Smooth muscle cell (in vitro differentiated cells): ENCODE results near the gene PCGF3. TPM values are rescaled to one million over a fixed set of nuclear protein-coding genes. Genes with fewer than 3 reads are reported as not detected.
A peak's percentile ranks its signal among the peaks of the same experiment; 100 is the strongest.
"Not testable (repeated sequence)": the region's sequence is repeated elsewhere in the genome, so short reads cannot be mapped to it uniquely, and the experiment has no call there.

Experiments
- DNase-seq: peaks from one replicate; lab custom pipeline; 2025; ENCODE audit not compliant: unreplicated experiment; lab: John Stamatoyannopoulos, UW
- H2AFZ ChIP-seq: fragments of 200-600 bp; sonication (generic); 2 replicates; pipeline ENCODE4 v1.6.0; 2016; ENCODE audit warnings: antibody characterized with exemption, low read depth, mild to moderate bottlenecking
- H3F3A ChIP-seq: fragments of 200-600 bp; sonication (generic); 2 replicates; pipeline ENCODE4 v1.6.0; 2017; ENCODE audit warnings: antibody characterized with exemption, low read depth
- H3K27ac ChIP-seq: fragments of 200-600 bp; sonication (generic); 2 replicates; pipeline ENCODE4 v1.5.1; 2016; ENCODE audit warnings: low read depth, mild to moderate bottlenecking
- H3K27me3 ChIP-seq: fragments of 200-600 bp; sonication (generic); 2 replicates; pipeline ENCODE4 v1.6.1; 2016; ENCODE audit warnings: low read depth, mild to moderate bottlenecking
- H3K36me3 ChIP-seq: fragments of 200-600 bp; sonication (generic); 2 replicates; pipeline ENCODE4 v1.5.1; 2016; ENCODE audit warnings: low read depth
- H3K4me1 ChIP-seq: fragments of 200-600 bp; sonication (generic); 2 replicates; pipeline ENCODE4 v1.5.1; 2016; ENCODE audit warnings: low read depth
- H3K4me2 ChIP-seq: fragments of 200-600 bp; sonication (generic); 2 replicates; pipeline ENCODE4 v1.6.0; 2016; ENCODE audit warnings: mild to moderate bottlenecking
- H3K4me3 ChIP-seq: fragments of 200-600 bp; sonication (generic); 2 replicates; pipeline ENCODE4 v1.5.1; 2016; ENCODE audit warnings: mild to moderate bottlenecking
- H3K79me2 ChIP-seq: fragments of 200-600 bp; sonication (generic); 2 replicates; pipeline ENCODE4 v1.6.0; 2016; ENCODE audit warnings: low read depth, mild to moderate bottlenecking
- H3K9ac ChIP-seq: fragments of 200-600 bp; sonication (generic); 2 replicates; pipeline ENCODE4 v1.6.0; 2016; ENCODE audit warnings: low read depth
- H3K9me3 ChIP-seq: fragments of 200-600 bp; sonication (generic); replicated peaks from 2 replicates; pipeline ENCODE4 v1.5.1; 2016; ENCODE audit warnings: low read depth
- H4K20me1 ChIP-seq: fragments of 200-600 bp; sonication (generic); 2 replicates; pipeline ENCODE4 v1.6.0; 2016; ENCODE audit warnings: low read depth
- CTCF ChIP-seq: fragments of 200-600 bp; sonication (generic); IDR thresholded peaks from 2 replicates; pipeline ENCODE4 v1.5.1; 2017; ENCODE audit warnings: borderline replicate concordance, mild to moderate bottlenecking, antibody characterized with exemption; ENCODE audit not compliant: insufficient read depth, poor library complexity, severe bottlenecking
- WGBS: methylation state at CpG from one replicate; pipeline ENCODE4 v1.1.7; 2016; ENCODE audit warnings: low lambda C conversion rate; 5-methylcytosine and 5-hydroxymethylcytosine counted together
- polyA plus RNA-seq: library from polyadenylated mRNA; unstranded; fragments of >200 nt; fragmentation: Nextera tagmentation; extraction: Ambion mirVana; gene quantifications from 2 replicates; pipeline ENCODE4 v1.2.1, GENCODE V29; 2016
- total RNA-seq: library from RNA; depleted of rRNA; stranded (reverse); fragments of >200 nt; gene quantifications from 2 replicates; pipeline ENCODE4 v1.2.3, GENCODE V29; 2014

The PCGF3 gene
- total and polyA plus RNA-seq, 2 experiments from 2014 or later: 29.6 to 45.4 TPM

DNA sequence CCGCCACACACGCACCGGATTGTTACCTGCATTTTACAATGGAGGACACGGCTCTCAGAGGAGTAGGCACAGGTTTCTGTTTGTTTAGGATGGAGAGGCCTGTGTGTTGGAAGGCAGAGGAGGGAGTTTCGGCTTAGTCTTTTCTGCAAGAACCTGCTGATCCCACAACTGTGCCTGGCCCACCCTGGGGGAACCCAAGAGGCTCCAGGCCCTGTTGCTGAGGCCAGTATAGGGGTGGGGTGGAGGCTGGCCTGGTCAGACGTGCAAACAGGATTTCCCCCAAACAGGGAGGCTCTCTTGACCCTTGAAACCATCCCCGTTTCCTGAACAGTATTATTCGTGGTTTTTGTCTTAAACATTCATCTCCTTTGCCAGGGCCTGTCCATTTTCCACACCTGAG lies 15.9 kb upstream of the PCGF3 start:
- peak overlapping the region; percentile 97 for H3K27ac ChIP-seq
- no peak for TF ChIP-seq CTCF
- peaks cover 10% of the 10 kb centered on the region for H3K4me1 ChIP-seq
- no peaks in the 10 kb centered on the region for H3K27me3 ChIP-seq
- H3F3A ChIP-seq: peaks cover 12% of the 10 kb centered on the region
- peak overlapping the region; percentile 57 for H3K9ac ChIP-seq
- H2AFZ ChIP-seq: peak overlapping the region; percentile 85
- H3K79me2 ChIP-seq: peaks cover 8% of the 10 kb centered on the region
- no peak for DNase-seq
- no peaks in the 10 kb centered on the region for H3K36me3 ChIP-seq
- H3K9me3 ChIP-seq: no peaks in the 10 kb centered on the region
- peak overlapping the region; percentile 91 for H3K4me2 ChIP-seq
- H3K4me3 ChIP-seq: peak overlapping the region; percentile 57
- WGBS: 73% methylated on average over 8 of the region's 8 CpGs
- H4K20me1 ChIP-seq: no peaks in the 10 kb centered on the region

DNA sequence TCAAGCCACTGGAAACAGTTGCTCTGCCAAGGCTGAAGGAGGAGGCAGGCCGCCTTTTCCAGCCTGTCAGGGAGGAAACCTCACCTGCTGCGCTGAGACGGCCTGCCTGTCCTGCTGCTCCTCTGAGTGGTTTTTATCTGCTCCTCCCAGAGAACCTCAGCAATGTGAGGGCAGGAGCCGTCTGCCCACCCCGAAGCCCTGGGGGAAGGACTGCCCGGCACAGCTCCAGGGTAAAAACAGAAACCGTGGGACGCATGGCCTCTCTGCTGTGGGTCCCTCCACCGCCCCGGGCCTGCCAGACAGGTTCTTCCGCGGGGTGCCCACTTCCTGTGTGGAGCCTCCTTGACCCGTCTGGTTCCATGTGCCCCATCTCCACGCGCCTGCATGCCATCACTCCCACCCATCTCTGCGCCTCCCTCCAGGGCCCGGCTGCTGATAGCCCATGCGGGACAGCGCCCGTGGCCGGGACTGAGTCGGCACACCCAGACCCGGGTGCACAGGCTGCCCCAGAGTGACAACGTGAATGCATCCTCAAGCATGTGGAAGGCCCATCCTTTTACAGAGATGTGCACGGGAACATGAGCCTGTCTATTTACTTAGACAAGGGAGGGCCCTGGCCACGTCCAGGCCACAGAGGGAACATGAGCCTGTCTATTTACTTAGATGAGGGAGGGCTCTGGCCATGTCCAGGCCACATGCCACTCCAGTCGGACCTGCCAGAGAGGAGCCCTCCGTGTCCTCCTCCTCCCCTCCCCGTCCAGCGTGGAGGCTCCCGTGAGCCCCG lies 12.7 kb upstream of the PCGF3 start:
- Histone ChIP-seq H3K4me1 (peaks cover 10% of the 10 kb centered on the region), H3K9ac (no peak overlapping the region), H3K4me3 (no peak overlapping the region), H3K9me3 (no peaks in the 10 kb centered on the region), H3K36me3 (no peaks in the 10 kb centered on the region), H4K20me1 (no peaks in the 10 kb centered on the region), H2AFZ (no peak overlapping the region), H3K79me2 (no peaks in the 10 kb centered on the region), H3F3A (peaks cover 6% of the 10 kb centered on the region), H3K4me2 (no peak overlapping the region), H3K27me3 (no peaks in the 10 kb centered on the region), H3K27ac (no peak overlapping the region)
- no peak for TF ChIP-seq CTCF
- no peak for DNase-seq
- 66% methylated on average over 32 of the region's 32 CpGs for WGBS

GRCh38 chr4:694341-694940 lies 11.2 kb upstream of the PCGF3 start:
- H3K36me3 ChIP-seq, H3K27ac ChIP-seq, H4K20me1 ChIP-seq, H3K9me3 ChIP-seq, DNase-seq, H3F3A ChIP-seq, H3K4me2 ChIP-seq, H3K79me2 ChIP-seq, H3K9ac ChIP-seq, H2AFZ ChIP-seq, H3K4me1 ChIP-seq, H3K4me3 ChIP-seq, H3K27me3 ChIP-seq: not testable (repeated sequence)
- WGBS: 80% methylated on average over 12 of the region's 12 CpGs

DNA sequence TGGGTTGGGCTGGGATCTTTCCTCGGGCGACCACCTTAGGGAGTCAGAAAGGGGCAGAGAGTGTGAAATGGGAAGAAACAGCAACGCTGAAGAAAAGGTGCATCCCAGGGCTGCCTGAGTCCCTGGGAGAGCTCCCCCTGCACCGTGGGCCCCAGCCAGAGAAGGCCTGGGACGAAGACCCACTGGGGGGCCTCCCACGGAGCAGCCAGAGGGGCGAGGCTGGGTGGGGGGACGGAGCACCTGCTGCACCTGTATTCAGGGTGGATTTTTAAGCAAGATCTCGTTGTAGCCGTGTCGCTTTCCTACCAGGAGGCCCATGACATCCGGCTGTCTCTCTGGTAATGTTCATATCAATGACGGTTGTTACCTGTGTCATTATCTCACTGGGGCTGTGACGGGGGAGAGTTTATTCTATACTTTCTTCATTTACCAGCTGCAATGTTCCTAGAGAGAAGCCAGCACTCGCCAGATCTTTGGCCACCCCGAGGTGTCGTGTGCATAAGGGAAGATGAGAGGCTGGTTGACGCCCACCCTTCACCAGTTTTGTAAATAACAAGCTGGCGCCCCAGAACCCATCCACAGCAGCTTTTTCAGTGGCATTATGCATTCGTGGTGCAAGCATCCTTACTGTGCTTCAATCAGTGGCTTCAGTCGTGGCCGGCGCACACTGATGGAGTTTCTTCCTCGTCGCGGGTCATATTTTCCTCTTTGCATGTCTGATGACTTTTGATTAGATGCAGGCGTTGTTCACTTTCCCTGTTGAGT lies 5.6 kb upstream of the PCGF3 start:
- no peak for DNase-seq
- no peak overlapping the region for H3K4me2 ChIP-seq
- no peak for TF ChIP-seq CTCF
- no peaks in the 10 kb centered on the region for H3K27me3 ChIP-seq
- no peak overlapping the region for H3K27ac ChIP-seq
- H3K36me3 ChIP-seq: no peaks in the 10 kb centered on the region
- no peaks in the 10 kb centered on the region for H3K79me2 ChIP-seq
- H3K4me1 ChIP-seq: no peaks in the 10 kb centered on the region
- no peak overlapping the region for H3K9ac ChIP-seq
- H3F3A ChIP-seq: no peaks in the 10 kb centered on the region
- no peak overlapping the region for H3K4me3 ChIP-seq
- H3K9me3 ChIP-seq: no peaks in the 10 kb centered on the region
- H2AFZ ChIP-seq: no peak overlapping the region
- H4K20me1 ChIP-seq: no peaks in the 10 kb centered on the region
- 92% methylated on average over 27 of the region's 27 CpGs for WGBS
